Activated T-helper 17 cell treated with anti-CD3 and anti-CD28 coated beads, Interleukin-2, amount 50 U/mL, for 72 hours (primary cell): ENCODE data around the gene SAA4. TPM values are rescaled to one million over a fixed set of nuclear protein-coding genes. Genes with fewer than 3 reads are reported as not detected.
"Not testable (repeated sequence)": the region's sequence is repeated elsewhere in the genome, so short reads cannot be mapped to it uniquely, and the experiment has no call there.

ENCODE experiments used
- ATAC-seq: fragments of 150-1000 bp; cut with Tn5 transposase; replicated peaks from 2 replicates; pipeline ENCODE4 v1.10.0; 2021; ENCODE audit warnings: mild to moderate bottlenecking, moderate library complexity
- H3K27ac Mint-ChIP-seq: one replicate; pipeline ENCODE4 v1.8.0; 2022; ENCODE audit warnings: mixed read lengths
- H3K27me3 Mint-ChIP-seq: one replicate; pipeline ENCODE4 v1.8.0; 2022; ENCODE audit warnings: mixed read lengths
- H3K36me3 Mint-ChIP-seq: one replicate; pipeline ENCODE4 v1.8.0; 2022; ENCODE audit warnings: low read depth, mild to moderate bottlenecking, mixed read lengths
- H3K4me1 Mint-ChIP-seq: one replicate; pipeline ENCODE4 v1.8.0; 2022; ENCODE audit warnings: mixed read lengths
- H3K4me3 Mint-ChIP-seq: one replicate; pipeline ENCODE4 v1.8.0; 2022; ENCODE audit warnings: mild to moderate bottlenecking, mixed read lengths
- H3K9me3 Mint-ChIP-seq: one replicate; pipeline ENCODE4 v1.8.0; 2022; ENCODE audit warnings: mixed read lengths
- total RNA-seq, 2 donors: library from RNA; stranded (reverse); gene quantifications; one replicate each; pipeline ENCODE4 v1.2.3, GENCODE V29; 2022

SAA4 gene
- total RNA-seq, 2 donors from 2014 or later = not detected

- H3K4me1 Mint-ChIP-seq = no peaks in the 10 kb centered on the region
- H3K27ac Mint-ChIP-seq = no peak overlapping the region
- no peak overlapping the region for H3K4me3 Mint-ChIP-seq
- no peaks in the 10 kb centered on the region for H3K9me3 Mint-ChIP-seq
- no peaks in the 10 kb centered on the region for H3K36me3 Mint-ChIP-seq
- peaks cover 9% of the 10 kb centered on the region for H3K27me3 Mint-ChIP-seq
- no peak for ATAC-seq
Observed at GRCh38 chr11:18229501-18229900, 7.1 kb downstream of the SAA4 start.

GRCh38 chr11:18225913-18226312, 10.7 kb downstream of the SAA4 start:
- no peaks in the 10 kb centered on the region for H3K4me1 Mint-ChIP-seq
- no peaks in the 10 kb centered on the region for H3K36me3 Mint-ChIP-seq
- H3K4me3 Mint-ChIP-seq = no peak overlapping the region

GRCh38 chr11:18223591-18224387, 12.8 kb downstream of the SAA4 start:
- ATAC-seq = no peak
- Mint-ChIP-seq H3K9me3 (no peaks in the 10 kb centered on the region), H3K4me3 (no peak overlapping the region), H3K36me3 (no peaks in the 10 kb centered on the region), H3K27me3 (peaks cover 5% of the 10 kb centered on the region), H3K27ac (no peak overlapping the region), H3K4me1 (no peaks in the 10 kb centered on the region)

More at GRCh38 chr11:18225913-18226312, 10.7 kb downstream of the SAA4 start:
- no peak overlapping the region for H3K27ac Mint-ChIP-seq
- ATAC-seq = no peak
- peaks cover 5% of the 10 kb centered on the region for H3K27me3 Mint-ChIP-seq
- no peaks in the 10 kb centered on the region for H3K9me3 Mint-ChIP-seq

GRCh38 chr11:18222814-18223421, 13.7 kb downstream of the SAA4 start:
- Mint-ChIP-seq H3K27me3 (peaks cover 5% of the 10 kb centered on the region), H3K9me3 (no peaks in the 10 kb centered on the region), H3K4me1 (no peaks in the 10 kb centered on the region), H3K36me3 (no peaks in the 10 kb centered on the region), H3K27ac (no peak overlapping the region), H3K4me3 (no peak overlapping the region)
- no peak for ATAC-seq

- no peak overlapping the region for H3K4me3 Mint-ChIP-seq
- ATAC-seq = no peak
- no peak overlapping the region for H3K27ac Mint-ChIP-seq
- H3K36me3 Mint-ChIP-seq = no peaks in the 10 kb centered on the region
- H3K9me3 Mint-ChIP-seq = no peaks in the 10 kb centered on the region
- H3K4me1 Mint-ChIP-seq = no peaks in the 10 kb centered on the region
- peaks cover 9% of the 10 kb centered on the region for H3K27me3 Mint-ChIP-seq
Observed at GRCh38 chr11:18221274-18221876, 15.2 kb downstream of the SAA4 start.

- no peaks in the 10 kb centered on the region for H3K36me3 Mint-ChIP-seq
- no peaks in the 10 kb centered on the region for H3K4me1 Mint-ChIP-seq
- no peaks in the 10 kb centered on the region for H3K9me3 Mint-ChIP-seq
- H3K27ac Mint-ChIP-seq = no peak overlapping the region
- ATAC-seq = no peak
- H3K27me3 Mint-ChIP-seq = peaks cover 25% of the 10 kb centered on the region
- H3K4me3 Mint-ChIP-seq = no peak overlapping the region
Observed at GRCh38 chr11:18209058-18209457, 27.5 kb downstream of the SAA4 start.

GRCh38 chr11:18204771-18205170, 31.8 kb downstream of the SAA4 start:
- Mint-ChIP-seq H3K4me3 (no peak overlapping the region), H3K36me3 (no peaks in the 10 kb centered on the region), H3K9me3 (no peaks in the 10 kb centered on the region), H3K4me1 (no peaks in the 10 kb centered on the region), H3K27ac (no peak overlapping the region), H3K27me3 (peaks cover 35% of the 10 kb centered on the region)
- ATAC-seq = no peak

- no peaks in the 10 kb centered on the region for H3K36me3 Mint-ChIP-seq
- no peak overlapping the region for H3K4me3 Mint-ChIP-seq
- H3K27me3 Mint-ChIP-seq = peaks cover 35% of the 10 kb centered on the region
Observed at GRCh38 chr11:18204220-18204619, 32.4 kb downstream of the SAA4 start.

GRCh38 chr11:18203723-18204122, 32.9 kb downstream of the SAA4 start:
- no peak overlapping the region for H3K27ac Mint-ChIP-seq
- no peaks in the 10 kb centered on the region for H3K36me3 Mint-ChIP-seq
- peak; percentile 37 for ATAC-seq
- H3K4me3 Mint-ChIP-seq = no peak overlapping the region
- H3K4me1 Mint-ChIP-seq = no peaks in the 10 kb centered on the region
- H3K27me3 Mint-ChIP-seq = peaks cover 35% of the 10 kb centered on the region
- no peaks in the 10 kb centered on the region for H3K9me3 Mint-ChIP-seq

More at GRCh38 chr11:18204220-18204619, 32.4 kb downstream of the SAA4 start:
- ATAC-seq = no peak
- Mint-ChIP-seq H3K4me1 (no peaks in the 10 kb centered on the region), H3K9me3 (no peaks in the 10 kb centered on the region), H3K27ac (no peak overlapping the region)

GRCh38 chr11:18197738-18198137, 38.9 kb downstream of the SAA4 start:
- not testable (repeated sequence) for H3K9me3 Mint-ChIP-seq, H3K36me3 Mint-ChIP-seq, H3K27ac Mint-ChIP-seq, ATAC-seq, H3K4me1 Mint-ChIP-seq, H3K4me3 Mint-ChIP-seq, H3K27me3 Mint-ChIP-seq

- ATAC-seq = no peak
- Mint-ChIP-seq H3K36me3 (no peaks in the 10 kb centered on the region), H3K4me3 (no peak overlapping the region), H3K27me3 (peaks cover 7% of the 10 kb centered on the region), H3K27ac (no peak overlapping the region), H3K4me1 (no peaks in the 10 kb centered on the region), H3K9me3 (no peaks in the 10 kb centered on the region)
Observed at GRCh38 chr11:18196532-18196931, 40.1 kb downstream of the SAA4 start.

GRCh38 chr11:18193010-18193409, 43.6 kb downstream of the SAA4 start:
- Mint-ChIP-seq H3K9me3 (no peaks in the 10 kb centered on the region), H3K27me3 (peaks cover 2% of the 10 kb centered on the region), H3K4me3 (no peak overlapping the region), H3K36me3 (no peaks in the 10 kb centered on the region), H3K4me1 (no peaks in the 10 kb centered on the region), H3K27ac (no peak overlapping the region)
- peak; percentile 50 for ATAC-seq

GRCh38 chr11:18191376-18191775, 45.2 kb downstream of the SAA4 start:
- Mint-ChIP-seq H3K27ac (no peak overlapping the region), H3K4me1 (no peaks in the 10 kb centered on the region), H3K27me3 (peaks cover 9% of the 10 kb centered on the region), H3K9me3 (no peaks in the 10 kb centered on the region), H3K36me3 (no peaks in the 10 kb centered on the region), H3K4me3 (no peak overlapping the region)
- no peak for ATAC-seq

- not testable (repeated sequence) for H3K9me3 Mint-ChIP-seq, H3K4me3 Mint-ChIP-seq, H3K36me3 Mint-ChIP-seq
Observed at GRCh38 chr11:18189476-18190245, 46.9 kb downstream of the SAA4 start.

More at GRCh38 chr11:18189476-18190245, 46.9 kb downstream of the SAA4 start:
- ATAC-seq, H3K4me1 Mint-ChIP-seq, H3K27ac Mint-ChIP-seq: not testable (repeated sequence)
- peaks cover 19% of the 10 kb centered on the region for H3K27me3 Mint-ChIP-seq
